ENCODE data around the gene GAS2L1. TPM values are rescaled to one million over a fixed set of nuclear protein-coding genes. Genes with fewer than 3 reads are reported as not detected.

Gene GAS2L1
- total RNA-seq, 1 experiment from 2014 or later = 8.0 TPM

GRCh38 chr22:29310863-29311339 is 4.5 kb downstream of the GAS2L1 start:
- no peak overlapping the region for H4K8ac ChIP-seq (replicated peaks; ENCODE audit: insufficient read length, low read depth, low read length)
- Mint-ChIP-seq H3K27me3 (ENCODE audit: low read depth) (peaks cover 38% of the 10 kb centered on the region), H3K4me3 (no peak overlapping the region), H3K36me3 (ENCODE audit: insufficient read depth in 1 of 3, low read depth in 3 of 3) (peaks cover 0 to 5% (median 0%) of the 10 kb centered on the region in 3 experiments; a peak in 3 of 7 replicates), H3K4me1 (peaks cover 19 to 34% of the 10 kb centered on the region in 2 experiments), H3K27ac (peak overlapping the region in 1 of 3 experiments; percentile 44; a peak in 1 of 7 replicates), H3K9me3 (peaks cover 2 to 11% of the 10 kb centered on the region in 2 experiments; a peak in 4 of 5 replicates)
- TF ChIP-seq CTCF (conservative IDR thresholded peaks at IDR 0.05) = no peak
- H2BK5ac ChIP-seq (ENCODE audit: insufficient read length, low read length) = no peak overlapping the region
- H2BK20ac ChIP-seq (ENCODE audit: low read depth, low read length, poor library complexity, severe bottlenecking) = no peak overlapping the region
- H4K20me1 ChIP-seq (ENCODE audit: control insufficient read depth, insufficient read depth, insufficient read length) = no peaks in the 10 kb centered on the region
- H3K18ac ChIP-seq (ENCODE audit: insufficient read length, low read depth, low read length) = peak overlapping the region; percentile 77
- no peak overlapping the region for H2BK120ac ChIP-seq (ENCODE audit: low read depth, low read length, poor library complexity, severe bottlenecking)
- no peak overlapping the region for H2BK12ac ChIP-seq (ENCODE audit: insufficient read length, low read depth, low read length)
- H3K14ac ChIP-seq (ENCODE audit: insufficient read depth, low read length) = peak overlapping the region; percentile 71
- H3T11ph ChIP-seq (ENCODE audit: low read length) = no peak overlapping the region
- H3K79me2 ChIP-seq (ENCODE audit: insufficient read depth, low read length) = no peaks in the 10 kb centered on the region
- no peak overlapping the region for H3K4ac ChIP-seq (ENCODE audit: low read depth, low read length)
- H3K9me3 ChIP-seq (ENCODE audit: control insufficient read depth, low read depth, low read length) = no peaks in the 10 kb centered on the region
- no peak overlapping the region for H2AK5ac ChIP-seq (ENCODE audit: insufficient read length, low read length)
- H3K79me1 ChIP-seq (ENCODE audit: insufficient read depth, low read depth, low read length, poor library complexity, severe bottlenecking) = no peaks in the 10 kb centered on the region
- no peak overlapping the region for H3K23ac ChIP-seq (ENCODE audit: insufficient read length, low read depth, low read length)
- H2BK15ac ChIP-seq (ENCODE audit: low read depth, low read length) = no peak overlapping the region
- no peaks in the 10 kb centered on the region for H3K4me1 ChIP-seq (ENCODE audit: insufficient read depth, low read length)
- H3K9ac ChIP-seq (ENCODE audit: extremely low read depth, insufficient read length, low read length) = no peak overlapping the region
- no peak overlapping the region for H3K4me2 ChIP-seq (ENCODE audit: insufficient read depth, insufficient read length, low read length)
- H3K23me2 ChIP-seq (ENCODE audit: insufficient read length, low read depth, low read length, poor library complexity, severe bottlenecking) = peaks cover 11% of the 10 kb centered on the region
- DNase-seq = peak; percentile 84
- no peak overlapping the region for H4K91ac ChIP-seq (ENCODE audit: insufficient read length, low read depth, low read length)
- H3K56ac ChIP-seq (ENCODE audit: insufficient read length, low read depth, low read length) = no peak overlapping the region
- WGBS (ENCODE audit: extremely low coverage, insufficient read length, low lambda C conversion rate) = no CpG with 5 or more reads among the region's 18 CpGs
- H2AFZ ChIP-seq (ENCODE audit: low read length) = no peak overlapping the region
- H3K27me3 ChIP-seq (ENCODE audit: insufficient read depth, low read length) = peaks cover 22% of the 10 kb centered on the region
- H4K5ac ChIP-seq (ENCODE audit: insufficient read length, low read depth, low read length) = no peak overlapping the region
- H3K27ac ChIP-seq (ENCODE audit: insufficient read length, low read depth, low read length) = no peak overlapping the region
